ENCODE measurements around the gene DDR2.

The DDR2 gene

DNA sequence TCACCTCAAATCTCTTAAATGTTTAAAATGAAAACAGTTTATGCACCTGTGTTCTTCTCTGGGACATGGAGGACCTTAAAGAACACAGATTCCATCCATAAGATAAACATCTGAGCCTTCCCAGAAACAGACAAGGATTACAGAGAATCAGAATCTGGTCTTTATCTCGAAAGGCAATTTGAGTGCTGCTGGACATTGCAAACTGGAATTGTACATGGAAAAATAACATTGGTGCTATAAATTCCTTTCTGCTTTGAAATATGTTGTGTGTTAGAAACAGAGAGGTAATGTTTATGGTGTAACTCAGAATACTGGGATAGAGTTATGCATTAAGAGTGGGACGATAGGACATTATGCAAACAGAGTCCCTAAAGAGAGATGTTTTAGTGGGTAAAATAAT is 6.6 kb upstream of the DDR2 start:
- H3K36me3 ChIP-seq = no peaks in the 10 kb centered on the region
- no peaks in the 10 kb centered on the region for H3K9me3 ChIP-seq
- H3K4me1 ChIP-seq (ENCODE audit: control insufficient read depth in 1 of 2, insufficient read depth in 1 of 2, low read depth in 1 of 2, low read length in 1 of 2) = no peaks in the 10 kb centered on the region
- no peak overlapping the region for H3K27ac ChIP-seq
- no peaks in the 10 kb centered on the region for H3K27me3 ChIP-seq
- TF ChIP-seq, protein P1, sequence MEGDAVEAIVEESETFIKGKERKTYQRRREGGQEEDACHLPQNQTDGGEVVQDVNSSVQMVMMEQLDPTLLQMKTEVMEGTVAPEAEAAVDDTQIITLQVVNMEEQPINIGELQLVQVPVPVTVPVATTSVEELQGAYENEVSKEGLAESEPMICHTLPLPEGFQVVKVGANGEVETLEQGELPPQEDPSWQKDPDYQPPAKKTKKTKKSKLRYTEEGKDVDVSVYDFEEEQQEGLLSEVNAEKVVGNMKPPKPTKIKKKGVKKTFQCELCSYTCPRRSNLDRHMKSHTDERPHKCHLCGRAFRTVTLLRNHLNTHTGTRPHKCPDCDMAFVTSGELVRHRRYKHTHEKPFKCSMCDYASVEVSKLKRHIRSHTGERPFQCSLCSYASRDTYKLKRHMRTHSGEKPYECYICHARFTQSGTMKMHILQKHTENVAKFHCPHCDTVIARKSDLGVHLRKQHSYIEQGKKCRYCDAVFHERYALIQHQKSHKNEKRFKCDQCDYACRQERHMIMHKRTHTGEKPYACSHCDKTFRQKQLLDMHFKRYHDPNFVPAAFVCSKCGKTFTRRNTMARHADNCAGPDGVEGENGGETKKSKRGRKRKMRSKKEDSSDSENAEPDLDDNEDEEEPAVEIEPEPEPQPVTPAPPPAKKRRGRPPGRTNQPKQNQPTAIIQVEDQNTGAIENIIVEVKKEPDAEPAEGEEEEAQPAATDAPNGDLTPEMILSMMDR (IDR thresholded peaks at IDR 0.05) = no peak
- no peak overlapping the region for H3K4me3 ChIP-seq (ENCODE audit: low read depth in 1 of 2, low read length in 1 of 2)

DNA sequence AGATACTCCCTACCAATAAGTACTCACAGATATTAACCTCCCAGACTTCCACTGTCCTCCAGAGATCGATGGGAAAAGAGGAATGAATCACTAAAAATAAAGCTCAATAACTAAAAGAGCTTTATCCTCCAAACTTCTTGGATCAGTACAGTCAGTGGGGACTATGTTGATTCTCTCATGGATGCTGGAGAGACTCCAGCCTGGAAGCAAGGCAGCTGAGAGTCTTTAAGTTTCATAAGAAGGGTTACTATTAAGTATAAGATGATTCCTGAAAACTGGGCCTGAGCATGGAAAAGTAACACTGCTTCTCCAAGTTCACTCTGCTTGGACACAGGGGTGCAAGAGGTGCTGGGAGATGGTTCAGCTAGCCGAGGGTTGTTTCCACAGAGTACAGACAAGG is 6.2 kb upstream of the DDR2 start:
- H3K27me3 ChIP-seq = no peaks in the 10 kb centered on the region
- H3K4me1 ChIP-seq (ENCODE audit: control insufficient read depth in 1 of 2, insufficient read depth in 1 of 2, low read depth in 1 of 2, low read length in 1 of 2) = no peaks in the 10 kb centered on the region
- H3K36me3 ChIP-seq = no peaks in the 10 kb centered on the region
- no peak overlapping the region for H3K27ac ChIP-seq
- TF ChIP-seq, protein P1 (IDR thresholded peaks at IDR 0.05) = no peak
- no peaks in the 10 kb centered on the region for H3K9me3 ChIP-seq
- no peak overlapping the region for H3K4me3 ChIP-seq (ENCODE audit: low read depth in 1 of 2, low read length in 1 of 2)

GRCh38 chr1:162626761-162627160 is 5.5 kb upstream of the DDR2 start:
- Histone ChIP-seq H3K4me1 (ENCODE audit: control insufficient read depth in 1 of 2, insufficient read depth in 1 of 2, low read depth in 1 of 2, low read length in 1 of 2) (no peaks in the 10 kb centered on the region), H3K36me3 (no peaks in the 10 kb centered on the region), H3K9me3 (no peaks in the 10 kb centered on the region), H3K4me3 (ENCODE audit: low read depth in 1 of 2, low read length in 1 of 2) (no peak overlapping the region), H3K27me3 (no peaks in the 10 kb centered on the region), H3K27ac (no peak overlapping the region)
- TF ChIP-seq, protein P1 (IDR thresholded peaks at IDR 0.05) = no peak

GRCh38 chr1:162627662-162628296 is 4.5 kb upstream of the DDR2 start:
- TF ChIP-seq, protein P1 (IDR thresholded peaks at IDR 0.05) = no peak
- Histone ChIP-seq H3K36me3 (no peaks in the 10 kb centered on the region), H3K4me3 (ENCODE audit: low read depth in 1 of 2, low read length in 1 of 2) (no peak overlapping the region), H3K4me1 (ENCODE audit: control insufficient read depth in 1 of 2, insufficient read depth in 1 of 2, low read depth in 1 of 2, low read length in 1 of 2) (no peaks in the 10 kb centered on the region), H3K27me3 (no peaks in the 10 kb centered on the region), H3K27ac (no peak overlapping the region), H3K9me3 (no peaks in the 10 kb centered on the region)

DNA sequence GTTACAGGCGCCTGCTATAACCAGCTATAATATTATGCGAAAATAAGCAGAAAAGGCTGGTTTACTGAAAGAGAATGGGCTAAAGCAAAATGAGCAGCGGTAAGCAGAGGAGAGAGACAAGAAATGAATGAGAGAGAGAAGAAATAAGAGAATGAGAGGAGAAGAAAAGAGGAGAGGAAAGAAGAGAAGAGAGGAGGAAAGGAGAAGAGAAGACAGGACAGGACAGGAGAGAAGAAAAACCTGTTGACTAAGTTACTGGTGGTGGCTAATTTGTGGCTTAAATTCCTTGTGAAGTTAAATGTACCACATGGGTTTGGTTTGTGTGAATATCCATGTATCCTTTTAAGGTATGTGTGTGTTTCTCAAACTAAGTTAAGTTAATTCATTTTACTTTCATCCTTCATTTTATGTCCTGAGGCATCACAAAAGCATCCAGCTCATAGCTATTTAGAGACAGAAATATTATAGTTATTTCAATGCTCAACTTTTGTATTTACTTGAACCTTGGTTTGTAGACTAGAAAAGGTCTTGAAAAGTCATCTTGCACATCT is 3.1 kb upstream of the DDR2 start:
- no peaks in the 10 kb centered on the region for H3K4me1 ChIP-seq (ENCODE audit: control insufficient read depth in 1 of 2, insufficient read depth in 1 of 2, low read depth in 1 of 2, low read length in 1 of 2)
- H3K27me3 ChIP-seq = no peaks in the 10 kb centered on the region
- no peaks in the 10 kb centered on the region for H3K36me3 ChIP-seq
- H3K27ac ChIP-seq = no peak overlapping the region
- no peak overlapping the region for H3K4me3 ChIP-seq (ENCODE audit: low read depth in 1 of 2, low read length in 1 of 2)
- TF ChIP-seq, protein P1 (IDR thresholded peaks at IDR 0.05) = no peak
- no peaks in the 10 kb centered on the region for H3K9me3 ChIP-seq

All from neutrophil (primary cell).